ENCODE results near the gene OR2F1. TPM values are rescaled to one million over a fixed set of nuclear protein-coding genes. Genes with fewer than 3 reads are reported as not detected.
A peak's percentile ranks its signal among the peaks of the same experiment; 100 is the strongest.

OR2F1 gene
- total and polyA plus RNA-seq, 3 experiments from 2014 or later, result not detected

- POLR2A ChIA-PET, result no interaction called here
- H3K9me3 Mint-ChIP-seq, result no peaks in the 10 kb centered on the region
These were observed 39.5 kb upstream of the OR2F1 start for GRCh38 chr7:143914938-143915652.

GRCh38 chr7:143924851-143925250 lies 29.8 kb upstream of the OR2F1 start:
- no peak overlapping the region for H3K27ac ChIP-seq (ENCODE audit: low read depth, low read length)
- Mint-ChIP-seq H3K36me3 (no peaks in the 10 kb centered on the region), H3K27ac (no peak overlapping the region), H3K27me3 (peaks cover 17 to 42% of the 10 kb centered on the region in 2 donors), H3K4me1 (no peaks in the 10 kb centered on the region), H3K4me3 (no peak overlapping the region), H3K9me3 (no peaks in the 10 kb centered on the region)
- no peaks in the 10 kb centered on the region for H3K4me1 ChIP-seq (ENCODE audit: insufficient read depth, low read length)
- no peak overlapping the region for H3K4me3 ChIP-seq (ENCODE audit: low read length)
- ChIA-PET POLR2A (no interaction called here), CTCF (no interaction called here)
- DNase-seq, result no peak
- H3K9me3 ChIP-seq (ENCODE audit: low read length), result no peaks in the 10 kb centered on the region
- H3K36me3 ChIP-seq (ENCODE audit: insufficient read depth, low read length), result no peaks in the 10 kb centered on the region
- peaks cover 8% of the 10 kb centered on the region for H3K27me3 ChIP-seq (ENCODE audit: insufficient read depth, low read length, poor library complexity, severe bottlenecking)

More at GRCh38 chr7:143914938-143915652, 39.5 kb upstream of the OR2F1 start:
- CTCF ChIA-PET, result no interaction called here
- Mint-ChIP-seq H3K27ac (no peak overlapping the region), H3K4me3 (no peak overlapping the region), H3K4me1 (no peaks in the 10 kb centered on the region), H3K27me3 (peaks cover 22 to 48% of the 10 kb centered on the region in 2 donors), H3K36me3 (no peaks in the 10 kb centered on the region)
- no peak overlapping the region for H3K27ac ChIP-seq (ENCODE audit: low read depth, low read length)
- H3K4me3 ChIP-seq (ENCODE audit: low read length), result no peak overlapping the region
- no peaks in the 10 kb centered on the region for H3K27me3 ChIP-seq (ENCODE audit: insufficient read depth, low read length, poor library complexity, severe bottlenecking)
- no peaks in the 10 kb centered on the region for H3K4me1 ChIP-seq (ENCODE audit: insufficient read depth, low read length)
- DNase-seq, result no peak
- no peaks in the 10 kb centered on the region for H3K36me3 ChIP-seq (ENCODE audit: insufficient read depth, low read length)
- H3K9me3 ChIP-seq (ENCODE audit: low read length), result no peaks in the 10 kb centered on the region

- Mint-ChIP-seq H3K9me3 (peaks cover 7 to 12% (median 9%) of the 10 kb centered on the region in 5 donors), H3K4me1 (no peaks in the 10 kb centered on the region), H3K4me3 (no peak overlapping the region), H3K27me3 (peaks cover 11 to 13% of the 10 kb centered on the region in 2 donors), H3K27ac (no peak overlapping the region), H3K36me3 (peaks cover 0 to 5% (median 0%) of the 10 kb centered on the region in 3 donors)
- POLR2A ChIA-PET, result no interaction called here
- CTCF ChIA-PET, result interaction anchor here (1.3 kb wide), 1 partner anchor 37 kb away, joined by 3 read pairs; no protein-coding TSS in a partner anchor
- Histone ChIP-seq H3K4me1 (ENCODE audit: insufficient read depth, low read length) (no peaks in the 10 kb centered on the region), H3K4me3 (ENCODE audit: low read length) (no peak overlapping the region), H3K27me3 (ENCODE audit: insufficient read depth, low read length, poor library complexity, severe bottlenecking) (no peaks in the 10 kb centered on the region), H3K27ac (ENCODE audit: low read depth, low read length) (no peak overlapping the region), H3K9me3 (ENCODE audit: low read length) (no peaks in the 10 kb centered on the region), H3K36me3 (ENCODE audit: insufficient read depth, low read length) (no peaks in the 10 kb centered on the region)
- DNase-seq, result no peak
These were observed 25.3 kb upstream of the OR2F1 start for GRCh38 chr7:143929224-143929920.

GRCh38 chr7:143931739-143932138 lies 22.9 kb upstream of the OR2F1 start:
- ChIA-PET POLR2A (no interaction called here), CTCF (no interaction called here)
- Histone ChIP-seq H3K4me3 (ENCODE audit: low read length) (no peak overlapping the region), H3K27ac (ENCODE audit: low read depth, low read length) (no peak overlapping the region), H3K4me1 (ENCODE audit: insufficient read depth, low read length) (no peaks in the 10 kb centered on the region), H3K36me3 (ENCODE audit: insufficient read depth, low read length) (no peaks in the 10 kb centered on the region), H3K27me3 (ENCODE audit: insufficient read depth, low read length, poor library complexity, severe bottlenecking) (no peaks in the 10 kb centered on the region), H3K9me3 (ENCODE audit: low read length) (no peaks in the 10 kb centered on the region)
- H3K4me1 Mint-ChIP-seq, result no peaks in the 10 kb centered on the region
- H3K4me3 Mint-ChIP-seq, result no peak overlapping the region
- peaks cover 11 to 15% (median 12%) of the 10 kb centered on the region in 5 donors for H3K9me3 Mint-ChIP-seq
- no peak for DNase-seq
- H3K36me3 Mint-ChIP-seq, result peaks cover 0 to 11% (median 0%) of the 10 kb centered on the region in 3 donors
- no peak overlapping the region for H3K27ac Mint-ChIP-seq
- H3K27me3 Mint-ChIP-seq, result peaks cover 19 to 23% of the 10 kb centered on the region in 2 donors

- Histone ChIP-seq H3K27ac (ENCODE audit: low read depth, low read length) (no peak within 1 kb of the TSS), H3K27me3 (ENCODE audit: insufficient read depth, low read length, poor library complexity, severe bottlenecking) (no peaks in the 10 kb centered on the region), H3K36me3 (ENCODE audit: insufficient read depth, low read length) (no peaks in the 10 kb centered on the region), H3K4me3 (ENCODE audit: low read length) (no peak within 1 kb of the TSS), H3K4me1 (ENCODE audit: insufficient read depth, low read length) (no peaks in the 10 kb centered on the region), H3K9me3 (ENCODE audit: low read length) (no peaks in the 10 kb centered on the region)
- Mint-ChIP-seq H3K9me3 (peaks cover 11 to 15% (median 12%) of the 10 kb centered on the region in 5 donors), H3K4me3 (peak within 1 kb of the TSS in 1 of 7 donors; percentile 3), H3K27ac (no peak within 1 kb of the TSS), H3K27me3 (peaks cover 23 to 28% of the 10 kb centered on the region in 2 donors), H3K36me3 (peaks cover 0 to 11% (median 0%) of the 10 kb centered on the region in 3 donors), H3K4me1 (no peaks in the 10 kb centered on the region)
- no peak for DNase-seq
- ChIA-PET CTCF (no interaction called here), POLR2A (no interaction called here)
These were observed 19.9 kb upstream of the OR2F1 start, which contains the start of gene OR2F2 for GRCh38 chr7:143934526-143935325. TSS of gene OR2F2 (plus strand) at chr7:143935233. CDS start at chr7:143935233, 0 bp downstream.

GRCh38 chr7:143936087-143937009 lies 18.3 kb upstream of the OR2F1 start:
- no peak overlapping the region for H3K27ac ChIP-seq (ENCODE audit: low read depth, low read length)
- no peaks in the 10 kb centered on the region for H3K9me3 ChIP-seq (ENCODE audit: low read length)
- CTCF ChIA-PET, result interaction anchor here (0.6 kb wide), 1 partner anchor 15 kb away, joined by 3 read pairs; no protein-coding TSS in a partner anchor
- no peak for DNase-seq
- Mint-ChIP-seq H3K27me3 (peaks cover 23 to 28% of the 10 kb centered on the region in 2 donors), H3K36me3 (peaks cover 0 to 11% (median 0%) of the 10 kb centered on the region in 3 donors), H3K27ac (no peak overlapping the region), H3K9me3 (peaks cover 11 to 15% (median 12%) of the 10 kb centered on the region in 5 donors), H3K4me3 (no peak overlapping the region), H3K4me1 (no peaks in the 10 kb centered on the region)
- H3K36me3 ChIP-seq (ENCODE audit: insufficient read depth, low read length), result no peaks in the 10 kb centered on the region
- no peaks in the 10 kb centered on the region for H3K27me3 ChIP-seq (ENCODE audit: insufficient read depth, low read length, poor library complexity, severe bottlenecking)
- H3K4me1 ChIP-seq (ENCODE audit: insufficient read depth, low read length), result no peaks in the 10 kb centered on the region
- H3K4me3 ChIP-seq (ENCODE audit: low read length), result no peak overlapping the region
- POLR2A ChIA-PET, result no interaction called here

GRCh38 chr7:143938379-143939243 lies 16.0 kb upstream of the OR2F1 start:
- Mint-ChIP-seq H3K9me3 (peaks cover 2 to 7% (median 4%) of the 10 kb centered on the region in 5 donors), H3K4me1 (no peaks in the 10 kb centered on the region), H3K27ac (no peak overlapping the region), H3K27me3 (peaks cover 19 to 32% of the 10 kb centered on the region in 2 donors), H3K36me3 (peaks cover 0 to 7% (median 0%) of the 10 kb centered on the region in 3 donors), H3K4me3 (no peak overlapping the region)
- no peaks in the 10 kb centered on the region for H3K4me1 ChIP-seq (ENCODE audit: insufficient read depth, low read length)
- no peak overlapping the region for H3K27ac ChIP-seq (ENCODE audit: low read depth, low read length)
- H3K27me3 ChIP-seq (ENCODE audit: insufficient read depth, low read length, poor library complexity, severe bottlenecking), result no peaks in the 10 kb centered on the region
- no peaks in the 10 kb centered on the region for H3K9me3 ChIP-seq (ENCODE audit: low read length)
- H3K36me3 ChIP-seq (ENCODE audit: insufficient read depth, low read length), result no peaks in the 10 kb centered on the region
- ChIA-PET POLR2A (no interaction called here), CTCF (no interaction called here)
- no peak overlapping the region for H3K4me3 ChIP-seq (ENCODE audit: low read length)
- no peak for DNase-seq
